A549 treated with ZK216348 at 1 μM for 4 hours (cell line): ENCODE results near the gene ZNF619. TPM values are rescaled to one million over a fixed set of nuclear protein-coding genes. Genes with fewer than 3 reads are reported as not detected.

Experiments used
- total RNA-seq: library from RNA; stranded (reverse); fragments of 200-300 nt; extraction: Qiagen RNA extraction; gene quantifications from 5 replicates; pipeline ENCODE4 v1.2.3, GENCODE V29; 2022; ENCODE audit warnings: low read depth

Gene ZNF619
- total RNA-seq = 1.6 to 2.8 TPM (median 1.8 TPM) in 5 replicates

GRCh38 chr3:40476478-40477470 lies at the start of gene ZNF619:
Gene ZNF619 (plus strand): TSS chr3:40477122. CDS start chr3:40477980, 858 bp downstream.

GRCh38 chr3:40456940-40457823 lies 19.7 kb upstream of the ZNF619 start, which contains the start of gene RPL14:
Gene RPL14 (plus strand): TSS chr3:40457339. CDS start chr3:40457472, 133 bp downstream.

GRCh38 chr3:40505599-40506462 lies 28.9 kb downstream of the ZNF619 start, which contains the start of gene ZNF620:
Gene ZNF620 (plus strand): TSS chr3:40506039. CDS start chr3:40506353, 314 bp downstream.

GRCh38 chr3:40524568-40525285 lies 47.8 kb downstream of the ZNF619 start, which contains the start of gene ZNF621:
Gene ZNF621 (plus strand): TSS chr3:40524960. CDS start chr3:40525841, 881 bp downstream.

Other genes starting within 250 kb of the ZNF619 start
- 51.5 to 79.1 TPM (median 58.3 TPM) in 5 replicates for gene EIF1B, start 167.4 kb upstream of the ZNF619 start, total RNA-seq
- not detected in 5 replicates for gene ENTPD3, start 89.9 kb upstream of the ZNF619 start, total RNA-seq
- gene RPL14, start 19.8 kb upstream of the ZNF619 start, total RNA-seq = 727 to 823 TPM (median 727 TPM) in 5 replicates
- 1.4 to 2.2 TPM (median 1.6 TPM) in 5 replicates for gene ZNF620, start 28.9 kb downstream of the ZNF619 start, total RNA-seq
- 6.2 to 8.1 TPM (median 7.4 TPM) in 5 replicates for gene ZNF621, start 47.8 kb downstream of the ZNF619 start, total RNA-seq